ENCODE data around the gene SYNGR1. TPM values are rescaled to one million over a fixed set of nuclear protein-coding genes. Genes with fewer than 3 reads are reported as not detected.

The SYNGR1 gene
- total and polyA plus RNA-seq, 2 of the 8 experiments (the other 6 are each of a cell fraction or from before 2014, with no cell fraction given), result 32.5 to 84.7 TPM

DNA sequence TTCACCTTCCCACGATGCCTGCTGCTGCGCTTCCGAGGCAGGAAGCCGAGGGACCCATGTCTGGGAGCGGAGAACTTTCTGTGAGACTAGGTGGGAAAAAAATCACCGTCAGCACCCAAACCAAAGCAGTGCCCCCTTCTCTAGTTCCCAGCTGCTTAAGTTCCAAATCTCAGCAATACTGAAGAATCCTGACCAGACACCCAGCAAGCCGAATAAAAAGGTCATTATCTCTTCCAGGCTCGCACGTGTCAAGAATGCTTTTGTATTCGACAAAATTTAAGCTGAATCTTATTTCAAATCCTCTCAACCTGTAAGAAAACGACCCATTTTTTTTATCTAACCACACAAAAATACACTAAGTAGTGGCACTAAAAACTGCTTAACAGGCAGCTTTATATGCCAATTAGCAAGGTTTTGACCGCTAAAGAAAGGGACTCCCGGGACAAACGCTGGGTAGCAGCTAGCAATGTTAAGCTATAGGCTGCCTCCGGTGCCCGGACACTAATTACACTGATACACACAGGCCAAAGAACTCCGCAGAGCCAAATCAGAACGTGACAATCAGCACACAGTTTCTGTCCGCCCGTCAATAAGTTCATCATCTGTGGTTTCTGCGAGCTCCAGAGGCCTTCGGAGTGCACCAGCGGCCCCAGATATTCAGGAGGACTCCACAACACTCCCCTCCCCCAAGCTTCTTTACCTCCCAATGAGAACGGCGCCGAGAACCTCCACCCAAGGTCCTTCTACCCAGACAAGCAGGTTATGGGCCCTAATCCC, 31.1 kb upstream of the SYNGR1 start:
- no peak overlapping the region for H3K14ac ChIP-seq (ENCODE audit: insufficient read length)
- H3K36me3 ChIP-seq (ENCODE audit: control insufficient read depth in 2 of 4, insufficient read depth in 4 of 4, low read length in 3 of 4), result peaks cover 41 to 52% (median 46%) of the 10 kb centered on the region in 4 experiments
- peak overlapping the region; percentile 88 for H3K18ac ChIP-seq (ENCODE audit: extremely low read depth, low read length)
- ChIA-PET CTCF (ENCODE audit: partially characterized antibody) (interaction anchor here (0.8 to 6.2 kb wide), 16 partner anchors 8 to 448 kb away, joined by 3 to 32 read pairs (median 6); no protein-coding TSS in a partner anchor), POLR2A (ENCODE audit: partially characterized antibody) (interaction anchor here (0.6 to 16.9 kb wide), 73 partner anchors 18 to 1314 kb away, joined by 3 to 692 read pairs (median 6); partner anchors contain the start of genes ATF4, MIEF1, SYNGR1 and TAB1)
- peak overlapping the region; percentile 33 for H3K4ac ChIP-seq (replicated peaks; ENCODE audit: insufficient read length, low read depth, low read length)
- peaks cover 3% of the 10 kb centered on the region for H3K79me1 ChIP-seq (ENCODE audit: low read depth, low read length)
- DNase-seq (ENCODE audit: low read depth in 1 of 2, low spot score in 2 of 2) (no peak), FAIRE-seq (no peak)
- no peaks in the 10 kb centered on the region for H3K9me3 ChIP-seq (ENCODE audit: insufficient read depth in 2 of 2, low read depth in 1 of 2, low read length in 1 of 2)
- no peak overlapping the region for H3K23ac ChIP-seq (ENCODE audit: insufficient read length)
- 2% methylated on average over 26 of the region's 26 CpGs; no CpG with 5 or more reads in 1 of the 2 experiments for WGBS, 2 experiments (ENCODE audit: extremely low coverage in 1 of 2, insufficient coverage in 1 of 2, insufficient read length in 1 of 2, insufficient replicate concordance in 2 of 2, low coverage in 1 of 2, low lambda C conversion rate in 2 of 2, missing lambda C conversion rate in 1 of 2)
- H2BK12ac ChIP-seq (ENCODE audit: low read depth, low read length), result no peak overlapping the region; the same call in 1 of the 2 replicates
- peak overlapping the region; percentile 71 for H3K56ac ChIP-seq (replicated peaks; ENCODE audit: insufficient read length, low read depth, low read length)
- H2AFZ ChIP-seq (ENCODE audit: low read length), result no peak overlapping the region
- H2BK15ac ChIP-seq (ENCODE audit: low read length), result no peak overlapping the region
- H2BK20ac ChIP-seq (ENCODE audit: low read length), result no peak overlapping the region
- peak overlapping the region; percentile 70; the same call in 1 of the 2 replicates for H2AK5ac ChIP-seq (ENCODE audit: low read depth, low read length)
- no peaks in the 10 kb centered on the region for H3K27me3 ChIP-seq (replicated peaks in 1 of 4; ENCODE audit: control insufficient read depth in 3 of 4, extremely low read depth in 1 of 4, insufficient read depth in 3 of 4, low read length in 3 of 4)
- peak overlapping the region; percentile 82 to 91 for H3K4me2 ChIP-seq (ENCODE audit: insufficient read depth in 1 of 2, low read depth in 2 of 2, low read length in 2 of 2)
- peaks cover 34 to 38% of the 10 kb centered on the region in 2 experiments for H4K20me1 ChIP-seq (replicated peaks in 1 of 2; ENCODE audit: control insufficient read depth in 1 of 2, insufficient read depth in 2 of 2, low read length in 2 of 2)
- peaks cover 11 to 42% of the 10 kb centered on the region in 2 experiments for H3K79me2 ChIP-seq (ENCODE audit: control insufficient read depth in 1 of 2, insufficient read depth in 2 of 2, low read length in 2 of 2)
- H3K27ac ChIP-seq (ENCODE audit: low read depth, low read length), result peak overlapping the region; percentile 97
- H3K4me1 ChIP-seq (replicated peaks in 1 of 4; ENCODE audit: control insufficient read depth in 3 of 4, insufficient read depth in 4 of 4, low read length in 3 of 4), result peaks cover 0 to 20% (median 3%) of the 10 kb centered on the region in 4 experiments; a peak in 6 of 7 replicates
- H3K9ac ChIP-seq (replicated peaks in 1 of 4; ENCODE audit: extremely low read depth in 1 of 4, low read depth in 3 of 4, low read length in 3 of 4), result peak overlapping the region; percentile 96 to 100 (median 99)
- H3K4me3 ChIP-seq (ENCODE audit: extremely low read depth in 1 of 4, insufficient read depth in 2 of 4, low read depth in 3 of 4, low read length in 4 of 4), result peak overlapping the region; percentile 95 to 99 (median 98)
- H4K91ac ChIP-seq (replicated peaks; ENCODE audit: insufficient read length, low read length), result peak overlapping the region; percentile 34
- peak overlapping the region; percentile 100 for H2BK5ac ChIP-seq (ENCODE audit: low read depth, low read length)
- peak overlapping the region; percentile 95 for H4K8ac ChIP-seq (ENCODE audit: extremely low read depth, insufficient read depth, low read length)
- H3K23me2 ChIP-seq (ENCODE audit: low read depth, low read length), result peaks cover 10% of the 10 kb centered on the region
- no peak overlapping the region for H2BK120ac ChIP-seq (replicated peaks; ENCODE audit: low read depth, low read length)
- H4K5ac ChIP-seq (ENCODE audit: insufficient read length, low read depth, low read length), result peak overlapping the region; percentile 31
- TF ChIP-seq POLR2AphosphoS5 (IDR thresholded peaks at IDR 0.05; ENCODE audit: low read depth, low read length) (peak; percentile 45; the same call in 1 of the 2 replicates), GABPA (IDR thresholded peaks at IDR 0.05; ENCODE audit: borderline replicate concordance, insufficient read depth, low read length) (no peak)
